ENCODE data around the gene SLC2A5.
"Not testable (repeated sequence)": the region's sequence is repeated elsewhere in the genome, so short reads cannot be mapped to it uniquely, and the experiment has no call there.

Gene SLC2A5, protein sequence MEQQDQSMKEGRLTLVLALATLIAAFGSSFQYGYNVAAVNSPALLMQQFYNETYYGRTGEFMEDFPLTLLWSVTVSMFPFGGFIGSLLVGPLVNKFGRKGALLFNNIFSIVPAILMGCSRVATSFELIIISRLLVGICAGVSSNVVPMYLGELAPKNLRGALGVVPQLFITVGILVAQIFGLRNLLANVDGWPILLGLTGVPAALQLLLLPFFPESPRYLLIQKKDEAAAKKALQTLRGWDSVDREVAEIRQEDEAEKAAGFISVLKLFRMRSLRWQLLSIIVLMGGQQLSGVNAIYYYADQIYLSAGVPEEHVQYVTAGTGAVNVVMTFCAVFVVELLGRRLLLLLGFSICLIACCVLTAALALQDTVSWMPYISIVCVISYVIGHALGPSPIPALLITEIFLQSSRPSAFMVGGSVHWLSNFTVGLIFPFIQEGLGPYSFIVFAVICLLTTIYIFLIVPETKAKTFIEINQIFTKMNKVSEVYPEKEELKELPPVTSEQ

GRCh38 chr1:9069326-9070100 lies at the start of gene SLC2A5:
TSS of gene SLC2A5 (minus strand) at chr1:9069635. CDS start at chr1:9069536, 99 bp downstream.
- no peak for DNase-seq

DNA sequence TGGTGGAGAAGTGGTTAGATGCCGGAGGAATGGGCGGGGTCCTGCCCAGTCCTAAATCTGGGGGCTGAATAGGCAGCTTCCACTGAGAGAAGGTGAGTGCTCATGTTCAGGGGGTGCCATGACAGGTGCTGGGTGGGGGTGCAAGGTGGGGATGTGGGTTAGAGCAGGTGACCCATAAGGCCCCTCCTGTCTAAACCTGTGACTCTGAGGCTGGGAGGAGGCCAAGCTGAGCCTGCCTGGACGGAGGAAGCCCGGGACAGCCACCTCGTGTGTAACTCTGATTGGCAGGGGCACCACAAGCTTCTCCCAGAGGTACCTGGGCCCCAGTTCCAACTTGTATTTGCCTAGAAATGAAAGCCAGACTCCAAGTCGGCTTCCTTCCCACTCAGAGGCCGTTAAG lies 48.8 kb upstream of the SLC2A5 start:
- no peak for DNase-seq

DNA sequence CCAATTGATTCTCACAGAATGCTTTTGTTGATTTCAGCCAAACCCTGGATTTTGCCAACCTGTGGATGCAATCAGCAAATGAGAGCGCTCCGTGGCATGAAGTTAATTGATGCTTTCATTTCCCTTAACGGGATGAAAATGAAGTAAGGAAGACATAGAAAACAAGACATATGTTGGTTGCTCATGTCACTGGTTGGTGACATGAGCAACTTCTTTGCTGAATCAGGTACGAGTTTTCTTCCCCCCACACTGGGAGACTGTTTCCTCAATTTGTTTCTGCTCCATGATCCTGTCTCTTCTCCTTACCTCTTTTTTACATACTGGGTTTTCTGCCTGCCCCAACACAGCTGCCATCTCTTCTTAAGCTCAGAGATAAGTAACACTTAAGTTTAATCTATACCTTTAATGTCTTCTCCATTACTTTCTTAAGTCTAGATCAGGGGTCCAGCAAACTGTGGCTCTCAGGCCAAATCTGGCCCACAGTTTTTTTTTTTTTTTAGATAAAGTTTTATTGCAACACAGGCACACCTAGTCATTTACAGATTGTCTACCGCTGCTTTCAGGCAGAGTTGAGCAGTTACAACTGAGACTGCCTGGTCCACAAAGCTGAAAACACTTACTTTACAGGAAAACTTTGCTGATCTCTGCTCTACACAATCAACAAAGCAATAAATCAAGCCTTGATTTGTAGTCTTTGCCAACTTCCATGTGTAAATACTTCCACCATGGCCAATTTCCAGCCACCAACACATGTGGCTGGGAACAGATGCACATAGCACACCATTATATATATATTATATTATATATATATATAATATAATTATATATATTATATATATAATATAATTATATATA lies 46.1 kb upstream of the SLC2A5 start:
- DNase-seq, result peak; percentile 18

DNA sequence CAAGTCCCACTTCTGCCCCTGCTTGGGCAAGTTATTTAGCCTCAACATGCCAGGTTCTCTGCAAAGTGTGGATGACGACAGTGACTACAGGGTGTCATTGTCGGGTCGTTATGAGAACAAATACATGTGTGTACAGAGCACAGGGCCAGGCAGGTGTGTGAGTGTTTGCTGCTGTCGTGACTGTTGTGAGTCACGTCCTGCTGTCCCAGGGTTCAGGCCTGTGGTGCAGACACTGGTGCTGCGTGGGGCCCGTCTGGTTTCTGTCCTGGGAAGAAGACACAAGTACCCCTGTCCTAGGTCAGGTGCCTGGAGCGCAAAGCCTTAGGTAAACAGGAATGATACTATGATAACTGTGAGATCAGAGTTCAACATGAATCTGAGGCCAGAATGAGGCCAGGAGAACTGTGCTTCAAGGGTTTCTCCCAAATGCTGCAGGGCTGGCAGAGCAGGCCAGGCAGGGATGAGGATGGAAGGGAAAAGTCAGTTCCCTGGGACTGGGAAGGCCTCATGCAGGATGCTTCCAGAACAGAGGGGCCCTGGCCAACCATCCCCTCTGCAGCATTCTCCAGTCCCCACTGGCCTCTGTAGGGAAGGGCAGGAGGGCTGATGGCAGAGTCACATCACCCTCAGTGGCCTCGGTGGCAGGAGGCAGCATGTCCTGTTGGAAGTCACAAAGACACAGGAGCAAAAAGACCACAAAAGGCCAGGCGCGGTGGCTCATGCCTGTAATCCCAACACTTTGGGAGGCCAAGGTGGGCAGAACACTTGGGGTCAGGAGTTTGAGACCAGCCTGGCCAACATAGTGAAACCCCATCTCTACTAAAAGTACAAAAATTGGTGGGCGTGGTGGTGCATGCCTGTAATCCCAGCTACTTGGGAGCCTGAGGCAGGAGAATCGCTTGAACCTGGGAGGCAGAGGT lies 43.8 kb upstream of the SLC2A5 start:
- DNase-seq, result no peak

GRCh38 chr1:9111957-9112356 lies 42.5 kb upstream of the SLC2A5 start:
- no peak for DNase-seq

DNA sequence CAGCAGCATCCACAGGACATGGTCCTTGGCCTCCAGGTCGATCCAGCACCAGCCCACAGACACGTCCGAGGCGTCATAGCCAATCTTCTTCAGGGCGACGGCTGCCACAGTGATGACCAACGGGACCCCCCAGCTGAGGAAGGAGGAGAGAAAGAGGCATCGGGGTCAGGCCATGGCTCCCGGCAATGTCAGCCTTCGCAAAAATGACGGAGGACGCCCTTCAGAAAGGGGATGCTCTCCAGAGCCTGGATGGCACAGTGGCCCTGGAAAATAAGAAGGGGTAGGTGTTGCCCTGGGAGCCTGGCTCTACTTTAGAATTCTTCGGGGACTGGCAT lies 41.9 kb upstream of the SLC2A5 start:
- no peak for DNase-seq

DNA sequence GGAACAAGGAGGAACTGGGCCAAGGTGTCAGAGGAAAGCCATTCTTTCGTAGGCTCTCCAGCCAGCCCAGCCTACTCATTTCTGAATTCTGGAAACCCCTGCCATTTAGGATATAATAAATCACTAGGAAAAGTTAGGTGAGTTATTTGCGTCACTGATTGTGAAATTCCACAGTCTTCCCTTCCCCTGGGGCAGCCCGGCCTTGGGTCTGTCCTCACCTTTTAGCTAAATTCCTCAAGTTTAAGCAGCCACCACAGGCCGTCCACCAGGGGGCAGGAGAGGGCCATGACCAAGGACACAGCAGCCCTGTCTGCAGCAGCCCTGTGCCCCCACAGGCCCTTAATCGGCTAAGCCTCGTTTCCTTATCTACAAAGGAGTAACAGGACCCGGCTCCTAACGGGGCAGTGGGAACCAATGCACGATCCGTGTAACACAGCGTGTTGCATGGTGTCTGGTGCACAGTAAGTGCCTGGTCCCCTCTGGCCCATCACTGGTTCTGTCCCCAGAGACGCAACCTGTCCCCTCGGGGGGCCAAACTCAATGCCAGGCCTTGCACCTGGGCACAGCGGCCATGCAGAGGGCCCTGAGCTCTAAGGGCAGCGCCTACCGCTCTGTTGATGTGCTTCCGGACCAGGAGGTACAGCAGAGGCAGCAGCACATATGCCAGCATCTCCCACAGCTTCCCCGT lies 41.4 kb upstream of the SLC2A5 start:
- peak; percentile 84 for DNase-seq

DNA sequence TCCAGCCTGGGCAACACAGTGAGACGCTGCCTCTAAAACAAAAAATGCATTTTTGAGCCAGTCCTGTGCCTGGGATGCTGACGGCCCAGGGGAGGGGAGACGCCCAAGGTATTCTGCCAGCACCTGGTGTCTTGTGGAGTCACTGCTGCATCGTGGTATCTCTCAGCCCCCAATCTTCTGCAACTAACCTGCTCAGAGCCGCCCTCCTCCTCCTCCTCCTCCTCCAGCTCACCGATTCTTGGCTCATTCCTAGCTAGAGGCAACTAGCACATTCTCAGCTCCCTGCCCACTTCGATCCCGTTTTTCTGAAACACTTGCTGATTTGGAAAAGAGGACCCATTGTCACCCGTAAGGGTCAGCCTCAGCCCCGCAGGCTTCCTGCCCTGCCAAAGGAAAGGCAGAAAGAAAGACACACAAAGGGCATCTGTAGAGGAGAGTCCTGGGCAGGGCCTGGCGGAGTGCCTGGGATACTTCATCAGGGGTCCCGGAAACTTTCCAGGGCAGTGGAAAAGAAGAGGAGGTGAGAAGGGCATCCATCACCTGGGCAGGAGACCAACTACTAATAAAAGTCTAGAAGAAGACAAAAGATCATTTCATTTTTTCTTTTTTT lies 38.7 kb upstream of the SLC2A5 start:
- no peak for DNase-seq

DNA sequence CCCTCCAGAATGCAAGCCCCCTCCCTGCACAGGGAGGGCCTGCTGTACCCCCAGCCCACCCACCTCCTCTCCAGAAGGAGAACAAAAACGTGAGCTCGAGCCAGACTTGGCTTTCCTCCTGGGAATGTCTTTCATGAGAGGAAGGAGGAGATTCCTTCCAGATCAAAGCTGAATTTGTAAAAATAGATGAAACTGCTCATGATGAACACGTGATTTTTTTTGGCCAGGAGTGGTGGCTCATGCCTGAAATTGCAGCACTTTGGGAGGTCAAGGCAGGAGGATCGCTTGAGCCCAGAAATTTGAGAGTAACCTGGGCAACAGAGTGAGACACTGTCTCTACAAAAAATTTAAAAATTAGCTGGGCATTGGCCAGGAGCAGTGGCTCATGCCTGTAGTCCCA lies 37.7 kb upstream of the SLC2A5 start:
- DNase-seq, result no peak

- DNase-seq, result no peak
Measured at GRCh38 chr1:9106286-9106685, 36.9 kb upstream of the SLC2A5 start.

GRCh38 chr1:9105336-9105867 lies 36.0 kb upstream of the SLC2A5 start:
- no peak for DNase-seq

GRCh38 chr1:9101510-9102146 lies 32.2 kb upstream of the SLC2A5 start:
- DNase-seq, result peak; percentile 60

DNA sequence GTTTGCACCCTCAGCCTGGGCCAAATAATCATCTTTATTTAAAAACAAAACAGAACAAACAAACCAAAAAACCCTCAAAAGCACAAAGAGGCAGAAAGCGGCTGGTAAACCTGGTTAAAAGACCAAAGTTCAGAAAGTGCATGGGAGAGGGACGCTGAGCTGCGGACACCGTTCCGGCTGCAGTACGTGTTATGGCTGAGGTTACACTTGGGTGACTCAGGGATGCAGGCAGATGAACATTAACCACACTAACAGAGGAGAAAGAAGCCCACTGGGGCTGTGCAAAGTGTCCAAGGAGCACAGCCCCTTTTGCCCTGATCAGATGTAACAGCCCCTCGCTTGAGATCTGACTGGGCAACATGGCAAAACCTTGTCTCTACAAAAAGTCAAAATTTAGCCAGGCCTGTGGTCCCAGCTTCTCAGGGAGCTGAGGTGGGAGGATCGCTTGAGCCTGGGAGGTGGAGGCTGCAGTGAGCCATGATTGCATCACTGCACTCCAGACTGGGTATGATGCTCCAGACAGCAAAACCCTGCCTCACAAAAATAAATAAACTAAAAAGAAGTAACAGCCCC lies 31.1 kb upstream of the SLC2A5 start:
- DNase-seq, result peak; percentile 19

DNA sequence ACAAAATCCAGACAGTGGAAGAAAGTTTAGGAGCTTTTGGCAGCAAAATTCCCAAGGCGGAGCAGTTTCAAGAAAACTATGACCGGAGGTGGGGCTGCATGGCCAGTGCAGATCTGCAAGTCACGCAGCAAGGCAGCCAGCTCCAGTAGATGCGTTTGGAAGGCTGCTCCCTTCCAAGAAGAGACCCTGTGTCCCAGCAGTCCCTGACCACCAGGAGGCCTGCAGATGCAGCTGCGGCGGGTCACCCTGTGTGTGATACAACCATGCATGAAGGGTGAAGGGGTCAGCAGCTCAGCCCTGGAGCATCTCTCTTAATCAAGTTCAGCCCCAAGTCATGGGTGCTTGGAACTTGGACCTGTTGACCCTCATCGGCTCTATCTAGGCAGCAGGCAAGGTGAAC lies 30.1 kb upstream of the SLC2A5 start:
- DNase-seq, result no peak

DNA sequence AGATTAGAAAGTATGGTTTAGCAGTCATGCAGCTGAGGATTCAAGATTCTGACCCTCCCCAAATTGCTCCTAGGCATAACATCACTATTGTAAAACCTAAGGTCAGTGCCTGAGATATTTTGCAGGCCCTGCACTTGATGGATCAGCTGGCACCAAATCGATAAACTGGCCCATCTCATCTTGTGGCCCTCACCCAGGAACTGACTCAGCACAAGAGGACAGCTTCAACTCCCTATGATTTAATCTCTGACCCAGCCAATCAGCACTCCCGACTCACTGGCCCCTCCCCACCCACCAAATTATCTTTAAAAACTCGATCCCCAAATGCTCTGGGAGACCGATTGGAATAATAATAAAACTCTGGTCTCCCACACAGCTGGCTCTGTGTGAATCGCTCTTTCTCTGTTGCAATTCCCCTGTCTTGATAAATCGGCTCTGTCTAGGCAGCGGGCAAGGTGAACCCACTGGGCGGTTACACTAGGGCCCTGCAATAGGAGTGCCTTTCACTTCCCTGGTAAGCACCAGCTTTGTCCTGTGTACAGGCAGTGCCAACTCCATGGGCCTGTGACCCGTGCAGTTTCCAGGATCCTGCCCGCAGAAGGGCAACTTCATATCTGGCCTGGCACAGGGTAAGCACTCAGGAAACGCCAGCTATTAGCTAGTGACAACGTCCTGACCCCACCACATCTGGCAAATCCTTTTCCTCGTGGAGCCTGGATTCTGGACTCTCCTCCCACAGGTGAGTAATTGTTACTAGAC lies 28.7 kb upstream of the SLC2A5 start:
- no peak for DNase-seq

- DNase-seq, result no peak
Measured at GRCh38 chr1:9095818-9096217, 26.4 kb upstream of the SLC2A5 start.

- not testable (repeated sequence) for DNase-seq
Measured at GRCh38 chr1:9093996-9094595, 24.7 kb upstream of the SLC2A5 start.

DNA sequence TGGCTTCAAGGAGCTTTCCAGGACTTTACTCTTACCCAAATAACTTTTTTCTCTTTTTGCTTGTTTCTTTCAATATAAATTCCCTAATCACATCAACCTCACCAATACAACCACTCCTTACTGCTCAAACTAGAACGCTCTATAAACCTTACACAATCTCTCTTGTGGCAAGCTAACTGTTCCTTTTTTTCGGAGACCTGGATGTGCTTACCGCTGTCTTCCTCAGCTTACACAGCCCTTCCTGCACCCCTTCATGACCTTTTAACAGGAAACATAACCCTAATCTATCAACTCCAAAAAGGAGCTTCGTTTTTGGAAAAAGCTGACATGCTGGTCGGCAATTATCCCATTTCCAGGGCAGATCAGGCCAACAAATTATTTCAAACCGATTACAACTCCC lies 24.1 kb upstream of the SLC2A5 start:
- no peak for DNase-seq

GRCh38 chr1:9093091-9093490 lies 23.7 kb upstream of the SLC2A5 start:
- DNase-seq, result no peak
